K562 (cell line): ENCODE data around the gene FKRP. TPM values are rescaled to one million over a fixed set of nuclear protein-coding genes. Genes with fewer than 3 reads are reported as not detected.
A peak's percentile ranks its signal among the peaks of the same experiment; 100 is the strongest.

ENCODE experiments used
- BCL6 ChIP-seq: fragments of 250-450 bp; sonication (Bioruptor Pico); IDR thresholded peaks from 2 replicates; pipeline ENCODE4 v1.4.0; 2020
- GABPA ChIP-seq: fragments of 200-800 bp; sonication (Bioruptor generic); conservative IDR thresholded peaks from 2 replicates; pipeline ENCODE4 v1.6.1; 2016; ENCODE audit warnings: low read depth, missing genetic modification characterization, missing compliant biosample characterization
- GABPB2 ChIP-seq: fragments of 250-450 bp; sonication (Bioruptor Pico); conservative IDR thresholded peaks from 2 replicates; pipeline ENCODE4 v1.5.1; 2021; ENCODE audit warnings: mild to moderate bottlenecking
- HMGN3 ChIP-seq: IDR thresholded peaks from 2 replicates; pipeline ENCODE4 v1.6.1; 2011; ENCODE audit warnings: borderline replicate concordance, low read depth, mild to moderate bottlenecking, mixed read lengths, low read length; ENCODE audit not compliant: insufficient read length; ENCODE audit errors: extremely low read depth
- HNRNPH1 ChIP-seq: fragments of 200-400 bp; formaldehyde crosslinking; optimal IDR thresholded peaks from 2 replicates; pipeline ENCODE3; 2017; ENCODE audit warnings: low read depth, mild to moderate bottlenecking, low read length, moderate library complexity
- JUND ChIP-seq, 2 experiments: IDR thresholded peaks; 2 replicates in 1 of 2; 3 replicates in 1 of 2; pipeline ENCODE4 v1.6.1; 2011; ENCODE audit warnings: borderline replicate concordance in 2 of 2, low read depth in 2 of 2, low read length in 2 of 2, improper control_type of control experiment in 1 of 2, missing biosample characterization in 1 of 2, missing genetic modification characterization in 1 of 2, missing genetic modification reagents in 1 of 2
- KAT2B ChIP-seq: IDR thresholded peaks from one replicate; pipeline ENCODE4 v1.6.1; 2012; ENCODE audit warnings: low read depth, mild to moderate bottlenecking, control low read depth, inconsistent platforms, low read length, moderate library complexity
- MEF2D ChIP-seq: conservative IDR thresholded peaks from 2 replicates; pipeline ENCODE4 v1.6.1; 2016; ENCODE audit warnings: low read depth, missing genetic modification characterization, missing compliant biosample characterization
- PML ChIP-seq: IDR thresholded peaks from 2 replicates; pipeline ENCODE4 v1.6.1; 2012; ENCODE audit warnings: low read length, inconsistent platforms
- RAD21 ChIP-seq, 2 experiments: fragments of 250-450 bp in 1 of 2; fragments of 450-650 bp in 1 of 2; sonication (Bioruptor Pico) in 1 of 2; formaldehyde crosslinking in 1 of 2; IDR thresholded peaks in 1 of 2; conservative IDR thresholded peaks in 1 of 2; 2 replicates each; pipeline versions ENCODE4 v1.4.0 to v1.8.0; 2020 to 2022; ENCODE audit warnings: mild to moderate bottlenecking in 2 of 2, moderate library complexity in 1 of 2
- RCOR1 ChIP-seq, 2 experiments: IDR thresholded peaks; 2 replicates each; pipeline ENCODE4 v1.6.1; 2012; ENCODE audit warnings: low read depth in 2 of 2, low read length in 2 of 2, borderline replicate concordance in 1 of 2, improper control_type of control experiment in 1 of 2
- SMARCB1 ChIP-seq: IDR thresholded peaks from 2 replicates; pipeline ENCODE4 v1.6.1; 2011; ENCODE audit warnings: improper control_type of control experiment, low read depth; ENCODE audit not compliant: insufficient read length
- SRSF1 ChIP-seq: fragments of 200-400 bp; formaldehyde crosslinking; IDR thresholded peaks from 2 replicates; pipeline ENCODE4 v1.6.1; 2017; ENCODE audit warnings: mild to moderate bottlenecking, low read depth, low read length, moderate library complexity
- TAF1 ChIP-seq: IDR thresholded peaks from 2 replicates; pipeline ENCODE4 v1.6.1; 2011; ENCODE audit warnings: mild to moderate bottlenecking, low read length, moderate library complexity; ENCODE audit not compliant: insufficient read depth, control insufficient read depth, severe bottlenecking; ENCODE audit errors: extremely low read depth
- TBL1XR1 ChIP-seq, 2 experiments: IDR thresholded peaks; 2 replicates each; pipeline ENCODE4 v1.6.1; 2012; ENCODE audit warnings: improper control_type of control experiment in 2 of 2, low read length in 2 of 2, mild to moderate bottlenecking in 1 of 2
- TRIM24 ChIP-seq, 2 experiments: fragments of 450-650 bp; IDR thresholded peaks; 2 replicates each; pipeline ENCODE4 v1.6.1; 2016
- XRCC4 ChIP-seq: IDR thresholded peaks from one replicate; pipeline ENCODE4 v1.6.1; 2011; ENCODE audit not compliant: insufficient read depth, insufficient read length; ENCODE audit errors: extremely low read depth
- ZNF232 ChIP-seq: sonication (generic); formaldehyde crosslinking; IDR thresholded peaks from 2 replicates; pipeline ENCODE4 v1.8.0; 2022; ENCODE audit warnings: mild to moderate bottlenecking, missing genetic modification reagents
- ZNF57 ChIP-seq: fragments of 450-650 bp; formaldehyde crosslinking; IDR thresholded peaks from 2 replicates; pipeline ENCODE4 v1.4.0; 2020; ENCODE audit warnings: mild to moderate bottlenecking, moderate library complexity
- ZNF785 ChIP-seq: fragments of 250-450 bp; sonication (Bioruptor Pico); IDR thresholded peaks from 2 replicates; pipeline ENCODE4 v1.4.0; 2020; ENCODE audit warnings: mild to moderate bottlenecking
- polyA plus RNA-seq, 8 experiments: library from polyadenylated mRNA; depleted of rRNA in 4 of 8; stranded (reverse) in 5 of 8; unstranded in 3 of 8; fragments of >200 nt; fragmentation: Nextera tagmentation in 2 of 8; fragmentation: Illumina TruSeq in 1 of 8; extraction: Ambion mirVana in 2 of 8; extraction: Trizol in 1 of 8; gene quantifications; 2 replicates each; pipeline versions ENCODE4 v1.2.1 to v1.2.3, GENCODE V29; 2011 to 2014; ENCODE audit warnings: inconsistent platforms in 1 of 8, missing spikeins in 1 of 8
- total RNA-seq, 7 experiments: library from RNA; depleted of rRNA in 6 of 7; stranded (reverse); fragments of >200 nt in 6 of 7; fragmentation: Illumina TruSeq in 2 of 7; extraction: Trizol in 2 of 7; gene quantifications; 2 replicates each; pipeline versions ENCODE4 v1.2.1 to v1.2.3, GENCODE V29; 2011 to 2021; ENCODE audit warnings: low replicate concordance in 1 of 7
- TF ChIP-seq, protein P1 (sequence below): sonication (generic); formaldehyde crosslinking; IDR thresholded peaks from 2 replicates; pipeline ENCODE4 v1.8.0; 2022; ENCODE audit warnings: mild to moderate bottlenecking, missing genetic modification reagents
- TF ChIP-seq, protein P2 (sequence below), 2 experiments: fragments of 450-650 bp; conservative IDR thresholded peaks; 2 replicates each; pipeline ENCODE4 v1.6.1; 2017; ENCODE audit warnings: mild to moderate bottlenecking in 2 of 2, moderate library complexity in 2 of 2
- TF ChIP-seq, protein P3 (sequence below): sonication (generic); formaldehyde crosslinking; IDR thresholded peaks from 2 replicates; pipeline ENCODE4 v1.8.1; 2022; ENCODE audit warnings: missing genetic modification reagents

Gene FKRP
- total and polyA plus RNA-seq, 9 of the 15 experiments (the other 6 are each of a cell fraction or from before 2014, with no cell fraction given), result 0.68 to 16.1 (median 6.5) TPM

DNA sequence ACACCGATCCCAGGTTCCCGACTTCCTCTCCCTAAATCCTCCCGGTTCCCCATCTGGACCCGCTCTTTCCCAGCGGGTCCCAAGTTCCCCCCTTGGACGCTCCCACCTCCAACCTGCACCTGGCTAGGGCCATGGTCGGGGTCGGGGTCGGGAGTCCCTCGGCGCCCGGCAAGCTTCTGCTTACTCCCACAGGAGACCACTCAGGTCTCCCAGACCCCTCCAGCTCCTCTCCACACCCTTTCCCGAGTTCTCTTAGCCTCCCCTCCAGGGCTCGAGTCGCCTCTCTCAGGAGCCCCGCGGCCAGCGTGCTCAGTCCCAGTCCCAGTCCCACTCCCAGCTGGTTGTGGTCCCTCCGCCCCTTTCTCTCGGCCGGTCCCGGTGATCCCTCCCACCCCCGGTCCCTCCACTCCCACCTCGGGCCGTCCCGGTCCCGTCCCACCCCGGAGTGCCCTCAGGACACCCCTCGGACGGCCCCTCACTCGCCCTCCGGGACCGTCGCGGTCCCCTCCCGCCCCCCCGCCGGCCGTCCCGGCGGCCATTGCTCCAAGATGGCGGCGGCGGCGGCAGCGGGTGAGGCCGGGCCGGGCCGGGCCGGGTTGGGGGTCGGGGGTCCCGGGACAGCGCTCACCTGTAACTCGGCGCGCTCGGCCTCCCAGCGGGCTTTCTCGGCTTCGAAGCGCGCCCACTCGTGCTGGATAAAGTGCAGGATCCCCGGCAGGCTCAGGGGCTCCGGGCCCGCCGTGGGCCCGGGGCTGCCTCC is at the start of gene FKRP (continued):
- TF ChIP-seq, protein P1, sequence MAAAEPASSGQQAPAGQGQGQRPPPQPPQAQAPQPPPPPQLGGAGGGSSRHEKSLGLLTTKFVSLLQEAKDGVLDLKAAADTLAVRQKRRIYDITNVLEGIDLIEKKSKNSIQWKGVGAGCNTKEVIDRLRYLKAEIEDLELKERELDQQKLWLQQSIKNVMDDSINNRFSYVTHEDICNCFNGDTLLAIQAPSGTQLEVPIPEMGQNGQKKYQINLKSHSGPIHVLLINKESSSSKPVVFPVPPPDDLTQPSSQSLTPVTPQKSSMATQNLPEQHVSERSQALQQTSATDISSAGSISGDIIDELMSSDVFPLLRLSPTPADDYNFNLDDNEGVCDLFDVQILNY (CRISPR knock-in tag), result no peak
- no peak for TF ChIP-seq KAT2B
- no peak for TF ChIP-seq RCOR1 (IDR thresholded peaks at IDR 0.05; ENCODE audit: borderline replicate concordance in 1 of 2, low read depth in 2 of 2, low read length in 2 of 2)
- no peak for TF ChIP-seq SMARCB1
- TF ChIP-seq PML, result no peak
- no peak for TF ChIP-seq MEF2D (tag)
- TF ChIP-seq SRSF1, result no peak
- no peak for TF ChIP-seq JUND (IDR thresholded peaks at IDR 0.05; ENCODE audit: borderline replicate concordance, low read depth, low read length)
- TF ChIP-seq JUND (tag; IDR thresholded peaks at IDR 0.05; ENCODE audit: borderline replicate concordance, low read depth, low read length), result no peak
- no peak for TF ChIP-seq XRCC4
- no peak for TF ChIP-seq HMGN3
- no peak for TF ChIP-seq BCL6 (CRISPR knock-in tag)
- TF ChIP-seq TAF1, result peak; percentile 90
- TF ChIP-seq GABPA (tag), result peak; percentile 42; the same call in 1 of the 2 replicates
- no peak for TF ChIP-seq ZNF57
- TF ChIP-seq TBL1XR1 (IDR thresholded peaks at IDR 0.05; ENCODE audit: low read length in 2 of 2), result no peak
- TF ChIP-seq, protein P2, sequence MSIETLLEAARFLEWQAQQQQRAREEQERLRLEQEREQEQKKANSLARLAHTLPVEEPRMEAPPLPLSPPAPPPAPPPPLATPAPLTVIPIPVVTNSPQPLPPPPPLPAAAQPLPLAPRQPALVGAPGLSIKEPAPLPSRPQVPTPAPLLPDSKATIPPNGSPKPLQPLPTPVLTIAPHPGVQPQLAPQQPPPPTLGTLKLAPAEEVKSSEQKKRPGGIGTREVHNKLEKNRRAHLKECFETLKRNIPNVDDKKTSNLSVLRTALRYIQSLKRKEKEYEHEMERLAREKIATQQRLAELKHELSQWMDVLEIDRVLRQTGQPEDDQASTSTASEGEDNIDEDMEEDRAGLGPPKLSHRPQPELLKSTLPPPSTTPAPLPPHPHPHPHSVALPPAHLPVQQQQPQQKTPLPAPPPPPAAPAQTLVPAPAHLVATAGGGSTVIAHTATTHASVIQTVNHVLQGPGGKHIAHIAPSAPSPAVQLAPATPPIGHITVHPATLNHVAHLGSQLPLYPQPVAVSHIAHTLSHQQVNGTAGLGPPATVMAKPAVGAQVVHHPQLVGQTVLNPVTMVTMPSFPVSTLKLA (conservative IDR thresholded peaks at IDR 0.05), result peak in 1 of 2 experiments; percentile 23; a peak in 1 of 4 replicates
- no peak for TF ChIP-seq TRIM24 (IDR thresholded peaks at IDR 0.05)
- TF ChIP-seq, protein P3, sequence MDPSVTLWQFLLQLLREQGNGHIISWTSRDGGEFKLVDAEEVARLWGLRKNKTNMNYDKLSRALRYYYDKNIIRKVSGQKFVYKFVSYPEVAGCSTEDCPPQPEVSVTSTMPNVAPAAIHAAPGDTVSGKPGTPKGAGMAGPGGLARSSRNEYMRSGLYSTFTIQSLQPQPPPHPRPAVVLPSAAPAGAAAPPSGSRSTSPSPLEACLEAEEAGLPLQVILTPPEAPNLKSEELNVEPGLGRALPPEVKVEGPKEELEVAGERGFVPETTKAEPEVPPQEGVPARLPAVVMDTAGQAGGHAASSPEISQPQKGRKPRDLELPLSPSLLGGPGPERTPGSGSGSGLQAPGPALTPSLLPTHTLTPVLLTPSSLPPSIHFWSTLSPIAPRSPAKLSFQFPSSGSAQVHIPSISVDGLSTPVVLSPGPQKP, result no peak
- no peak for TF ChIP-seq RAD21 (CRISPR knock-in tag; conservative IDR thresholded peaks at IDR 0.05 in 1 of 2, IDR thresholded peaks at IDR 0.05 in 1 of 2)
- TF ChIP-seq GABPB2 (CRISPR knock-in tag), result no peak
- TF ChIP-seq ZNF785 (CRISPR knock-in tag), result no peak
- no peak for TF ChIP-seq ZNF232 (CRISPR knock-in tag)
- no peak for TF ChIP-seq HNRNPH1
